ENCODE measurements around the gene DNAAF5.

DNAAF5 gene

GRCh38 chr7:821688-822087, 95.2 kb downstream of the DNAAF5 start:
- DNase-seq, result no peak
- Histone ChIP-seq H3K4me1 (ENCODE audit: control insufficient read depth, insufficient read depth, low read length, poor library complexity, severe bottlenecking) (no peaks in the 10 kb centered on the region), H3K36me3 (ENCODE audit: control insufficient read depth, insufficient read depth, low read length) (peaks cover 12% of the 10 kb centered on the region), H3K27ac (ENCODE audit: insufficient read depth, low read length, poor library complexity, severe bottlenecking) (no peak overlapping the region), H3K4me3 (ENCODE audit: insufficient read depth, low read depth, low read length, poor library complexity, severe bottlenecking) (no peak overlapping the region), H3K9me3 (ENCODE audit: control insufficient read depth, low read length) (no peaks in the 10 kb centered on the region), H3K27me3 (replicated peaks; ENCODE audit: control insufficient read depth, insufficient read depth, low read length, poor library complexity, severe bottlenecking) (no peaks in the 10 kb centered on the region)

GRCh38 chr7:822692-823276, 96.3 kb downstream of the DNAAF5 start:
- H3K27ac ChIP-seq (ENCODE audit: insufficient read depth, low read length, poor library complexity, severe bottlenecking), result no peak overlapping the region
- H3K4me3 ChIP-seq (ENCODE audit: insufficient read depth, low read depth, low read length, poor library complexity, severe bottlenecking), result no peak overlapping the region
- peaks cover 12% of the 10 kb centered on the region for H3K36me3 ChIP-seq (ENCODE audit: control insufficient read depth, insufficient read depth, low read length)
- no peak for DNase-seq
- H3K27me3 ChIP-seq (replicated peaks; ENCODE audit: control insufficient read depth, insufficient read depth, low read length, poor library complexity, severe bottlenecking), result no peaks in the 10 kb centered on the region
- no peaks in the 10 kb centered on the region for H3K4me1 ChIP-seq (ENCODE audit: control insufficient read depth, insufficient read depth, low read length, poor library complexity, severe bottlenecking)
- H3K9me3 ChIP-seq (ENCODE audit: control insufficient read depth, low read length), result no peaks in the 10 kb centered on the region

GRCh38 chr7:823649-824048, 97.2 kb downstream of the DNAAF5 start:
- H3K9me3 ChIP-seq (ENCODE audit: control insufficient read depth, low read length), result no peaks in the 10 kb centered on the region
- H3K4me1 ChIP-seq (ENCODE audit: control insufficient read depth, insufficient read depth, low read length, poor library complexity, severe bottlenecking), result no peaks in the 10 kb centered on the region
- DNase-seq, result no peak
- H3K27me3 ChIP-seq (replicated peaks; ENCODE audit: control insufficient read depth, insufficient read depth, low read length, poor library complexity, severe bottlenecking), result no peaks in the 10 kb centered on the region
- H3K36me3 ChIP-seq (ENCODE audit: control insufficient read depth, insufficient read depth, low read length), result peaks cover 12% of the 10 kb centered on the region
- H3K4me3 ChIP-seq (ENCODE audit: insufficient read depth, low read depth, low read length, poor library complexity, severe bottlenecking), result no peak overlapping the region
- no peak overlapping the region for H3K27ac ChIP-seq (ENCODE audit: insufficient read depth, low read length, poor library complexity, severe bottlenecking)

- H3K9me3 ChIP-seq (ENCODE audit: control insufficient read depth, low read length), result no peaks in the 10 kb centered on the region
- H3K27ac ChIP-seq (ENCODE audit: insufficient read depth, low read length, poor library complexity, severe bottlenecking), result no peak overlapping the region
- no peak overlapping the region for H3K4me3 ChIP-seq (ENCODE audit: insufficient read depth, low read depth, low read length, poor library complexity, severe bottlenecking)
- no peaks in the 10 kb centered on the region for H3K27me3 ChIP-seq (replicated peaks; ENCODE audit: control insufficient read depth, insufficient read depth, low read length, poor library complexity, severe bottlenecking)
- no peaks in the 10 kb centered on the region for H3K4me1 ChIP-seq (ENCODE audit: control insufficient read depth, insufficient read depth, low read length, poor library complexity, severe bottlenecking)
- no peak for DNase-seq
- peaks cover 12% of the 10 kb centered on the region for H3K36me3 ChIP-seq (ENCODE audit: control insufficient read depth, insufficient read depth, low read length)
Measured at GRCh38 chr7:824081-824480, 97.6 kb downstream of the DNAAF5 start.

- H3K4me1 ChIP-seq (ENCODE audit: control insufficient read depth, insufficient read depth, low read length, poor library complexity, severe bottlenecking), result no peaks in the 10 kb centered on the region
- DNase-seq, result no peak
- no peaks in the 10 kb centered on the region for H3K27me3 ChIP-seq (replicated peaks; ENCODE audit: control insufficient read depth, insufficient read depth, low read length, poor library complexity, severe bottlenecking)
- no peaks in the 10 kb centered on the region for H3K9me3 ChIP-seq (ENCODE audit: control insufficient read depth, low read length)
- H3K27ac ChIP-seq (ENCODE audit: insufficient read depth, low read length, poor library complexity, severe bottlenecking), result no peak overlapping the region
- H3K4me3 ChIP-seq (ENCODE audit: insufficient read depth, low read depth, low read length, poor library complexity, severe bottlenecking), result no peak overlapping the region
- H3K36me3 ChIP-seq (ENCODE audit: control insufficient read depth, insufficient read depth, low read length), result peaks cover 12% of the 10 kb centered on the region
Measured at GRCh38 chr7:824664-825063, 98.2 kb downstream of the DNAAF5 start.

- Histone ChIP-seq H3K9me3 (ENCODE audit: control insufficient read depth, low read length) (no peaks in the 10 kb centered on the region), H3K27ac (ENCODE audit: insufficient read depth, low read length, poor library complexity, severe bottlenecking) (no peak overlapping the region), H3K4me1 (ENCODE audit: control insufficient read depth, insufficient read depth, low read length, poor library complexity, severe bottlenecking) (peaks cover 3% of the 10 kb centered on the region), H3K36me3 (ENCODE audit: control insufficient read depth, insufficient read depth, low read length) (peaks cover 12% of the 10 kb centered on the region), H3K27me3 (replicated peaks; ENCODE audit: control insufficient read depth, insufficient read depth, low read length, poor library complexity, severe bottlenecking) (no peaks in the 10 kb centered on the region), H3K4me3 (ENCODE audit: insufficient read depth, low read depth, low read length, poor library complexity, severe bottlenecking) (no peak overlapping the region)
- DNase-seq, result no peak
Measured at GRCh38 chr7:825386-825785, 98.9 kb downstream of the DNAAF5 start.

GRCh38 chr7:826230-826917, 99.9 kb downstream of the DNAAF5 start:
- Histone ChIP-seq H3K27ac (ENCODE audit: insufficient read depth, low read length, poor library complexity, severe bottlenecking) (no peak overlapping the region), H3K9me3 (ENCODE audit: control insufficient read depth, low read length) (no peaks in the 10 kb centered on the region), H3K4me1 (ENCODE audit: control insufficient read depth, insufficient read depth, low read length, poor library complexity, severe bottlenecking) (peaks cover 13% of the 10 kb centered on the region), H3K36me3 (ENCODE audit: control insufficient read depth, insufficient read depth, low read length) (peaks cover 12% of the 10 kb centered on the region), H3K27me3 (replicated peaks; ENCODE audit: control insufficient read depth, insufficient read depth, low read length, poor library complexity, severe bottlenecking) (no peaks in the 10 kb centered on the region), H3K4me3 (ENCODE audit: insufficient read depth, low read depth, low read length, poor library complexity, severe bottlenecking) (no peak overlapping the region)
- DNase-seq, result no peak

- H3K4me1 ChIP-seq (ENCODE audit: control insufficient read depth, insufficient read depth, low read length, poor library complexity, severe bottlenecking), result peaks cover 16% of the 10 kb centered on the region
- H3K27me3 ChIP-seq (replicated peaks; ENCODE audit: control insufficient read depth, insufficient read depth, low read length, poor library complexity, severe bottlenecking), result no peaks in the 10 kb centered on the region
- H3K27ac ChIP-seq (ENCODE audit: insufficient read depth, low read length, poor library complexity, severe bottlenecking), result no peak overlapping the region
- no peak for DNase-seq
- peaks cover 5% of the 10 kb centered on the region for H3K36me3 ChIP-seq (ENCODE audit: control insufficient read depth, insufficient read depth, low read length)
- H3K4me3 ChIP-seq (ENCODE audit: insufficient read depth, low read depth, low read length, poor library complexity, severe bottlenecking), result no peak overlapping the region
- H3K9me3 ChIP-seq (ENCODE audit: control insufficient read depth, low read length), result no peaks in the 10 kb centered on the region
Measured at GRCh38 chr7:828793-829561, 102.5 kb downstream of the DNAAF5 start.

GRCh38 chr7:830069-830468, 103.6 kb downstream of the DNAAF5 start:
- H3K27ac ChIP-seq (ENCODE audit: insufficient read depth, low read length, poor library complexity, severe bottlenecking), result no peak overlapping the region

GRCh38 chr7:831596-832166, 105.2 kb downstream of the DNAAF5 start:
- Histone ChIP-seq H3K27ac (ENCODE audit: insufficient read depth, low read length, poor library complexity, severe bottlenecking) (peak overlapping the region; percentile 86), H3K36me3 (ENCODE audit: control insufficient read depth, insufficient read depth, low read length) (peaks cover 2% of the 10 kb centered on the region), H3K4me3 (ENCODE audit: insufficient read depth, low read depth, low read length, poor library complexity, severe bottlenecking) (peak overlapping the region; percentile 37), H3K9me3 (ENCODE audit: control insufficient read depth, low read length) (no peaks in the 10 kb centered on the region), H3K4me1 (ENCODE audit: control insufficient read depth, insufficient read depth, low read length, poor library complexity, severe bottlenecking) (peaks cover 16% of the 10 kb centered on the region), H3K27me3 (replicated peaks; ENCODE audit: control insufficient read depth, insufficient read depth, low read length, poor library complexity, severe bottlenecking) (no peaks in the 10 kb centered on the region)
- peak in 1 of 3 donors; percentile 3 for DNase-seq

More at GRCh38 chr7:830069-830468, 103.6 kb downstream of the DNAAF5 start:
- peaks cover 5% of the 10 kb centered on the region for H3K36me3 ChIP-seq (ENCODE audit: control insufficient read depth, insufficient read depth, low read length)
- H3K9me3 ChIP-seq (ENCODE audit: control insufficient read depth, low read length), result no peaks in the 10 kb centered on the region
- no peak for DNase-seq
- no peaks in the 10 kb centered on the region for H3K27me3 ChIP-seq (replicated peaks; ENCODE audit: control insufficient read depth, insufficient read depth, low read length, poor library complexity, severe bottlenecking)
- no peak overlapping the region for H3K4me3 ChIP-seq (ENCODE audit: insufficient read depth, low read depth, low read length, poor library complexity, severe bottlenecking)
- peaks cover 16% of the 10 kb centered on the region for H3K4me1 ChIP-seq (ENCODE audit: control insufficient read depth, insufficient read depth, low read length, poor library complexity, severe bottlenecking)
